NCI-H446 treated with DMSO at 0.1 percent for 48 hours (cell line): ENCODE results near the gene SLC31A1.
"Not testable (repeated sequence)": the region's sequence is repeated elsewhere in the genome, so short reads cannot be mapped to it uniquely, and the experiment has no call there.

Experiments used
- DNase-seq: peaks from one replicate; lab custom pipeline; 2025; lab: John Stamatoyannopoulos, UW

Gene SLC31A1

GRCh38 chr9:113220467-113221002 lies 809 bp upstream of the SLC31A1 start:
- no peak for DNase-seq

- no peak for DNase-seq
These were observed 597 bp downstream of the SLC31A1 start for GRCh38 chr9:113221800-113222481.

DNA sequence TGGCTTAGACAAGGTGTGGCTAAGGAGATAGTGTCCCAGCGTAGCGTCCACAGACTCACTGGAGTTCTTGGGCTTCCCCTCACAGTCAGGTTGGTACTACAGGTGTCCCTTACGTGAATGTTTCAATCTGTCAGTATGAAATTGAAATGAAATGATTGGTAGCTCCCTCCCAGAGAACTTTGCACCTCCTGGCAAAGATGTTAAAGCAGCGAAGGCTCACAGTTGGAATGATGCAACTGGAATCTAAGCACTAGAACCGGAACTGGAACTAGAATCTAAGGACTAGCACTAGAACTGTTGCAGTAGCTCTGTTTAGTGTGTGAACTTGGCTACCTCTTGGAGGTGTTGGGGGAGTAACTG lies 1.1 kb downstream of the SLC31A1 start:
- no peak for DNase-seq

GRCh38 chr9:113223963-113224362 lies 2.6 kb downstream of the SLC31A1 start:
- DNase-seq = no peak

DNA sequence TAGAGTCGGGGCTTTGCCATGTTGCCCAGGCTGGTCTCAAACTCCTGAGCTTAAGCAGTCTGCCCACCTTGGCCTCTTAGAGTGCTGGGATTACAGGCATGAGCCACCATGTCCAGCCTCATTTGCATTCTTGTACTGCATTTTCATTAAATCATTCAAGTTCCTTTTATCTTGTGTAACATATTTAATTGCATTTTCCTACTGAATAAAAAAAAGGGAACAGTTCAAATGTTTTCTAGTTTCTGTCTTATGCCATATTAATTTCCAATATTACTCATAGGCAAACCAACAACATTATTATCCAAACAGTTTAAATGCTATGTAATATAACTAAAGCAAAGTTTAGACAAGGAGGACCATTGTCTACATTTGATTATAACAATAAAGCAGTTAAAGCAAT lies 6.1 kb downstream of the SLC31A1 start:
- DNase-seq = no peak

DNA sequence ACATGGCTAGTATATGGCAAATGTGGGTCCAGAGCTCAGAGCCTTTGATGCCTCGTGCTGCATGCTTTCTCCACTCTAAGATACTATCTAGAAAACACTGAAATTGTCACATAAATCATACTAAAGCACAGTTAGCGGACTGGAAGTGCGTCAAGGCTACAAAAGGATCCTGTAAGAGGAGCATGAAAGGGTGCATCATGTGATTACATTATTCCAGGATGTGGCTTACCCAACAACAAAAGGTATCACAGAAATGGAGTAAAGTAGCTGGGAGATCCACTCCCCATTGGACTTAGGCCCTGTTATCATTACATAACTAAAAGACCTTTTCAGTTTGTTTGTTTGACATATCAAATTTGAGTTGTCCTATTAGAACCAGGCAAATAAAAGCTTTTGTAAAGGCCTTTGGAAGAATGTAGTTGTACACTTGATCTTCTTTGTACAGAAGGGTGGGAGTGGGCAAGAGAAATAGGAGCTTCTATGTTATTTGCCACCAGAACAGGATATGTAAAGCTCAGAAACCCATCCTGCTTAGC lies 6.9 kb downstream of the SLC31A1 start:
- DNase-seq = no peak

- no peak for DNase-seq
These were observed 10.4 kb downstream of the SLC31A1 start for GRCh38 chr9:113231701-113232100.

DNA sequence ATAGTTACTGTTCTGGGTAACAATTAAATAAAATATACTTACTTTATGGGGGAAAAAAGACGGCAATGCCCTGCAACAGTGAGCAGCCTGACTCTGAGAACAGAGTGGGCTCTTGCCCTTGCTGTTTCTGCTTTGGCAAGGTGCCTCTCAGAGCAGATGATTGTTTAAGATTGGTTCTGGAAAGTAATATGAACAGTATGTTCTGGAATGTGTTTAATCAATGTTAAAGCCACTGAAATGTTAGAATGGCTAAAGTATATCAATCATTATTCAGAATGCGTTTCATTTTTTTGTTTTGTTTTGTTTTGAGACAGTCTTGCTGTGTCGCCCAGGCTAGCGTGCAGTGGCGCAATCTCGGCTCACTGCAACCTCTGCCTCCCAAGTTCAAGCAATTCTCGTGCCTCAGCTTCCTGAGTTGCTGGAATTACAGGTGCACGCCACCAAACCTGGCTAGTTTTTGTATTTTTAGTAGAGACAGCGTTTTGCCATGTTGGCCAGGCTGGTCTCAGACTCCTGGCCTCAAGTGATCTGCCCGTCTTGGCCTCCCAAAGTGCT lies 14.4 kb downstream of the SLC31A1 start:
- DNase-seq = not testable (repeated sequence)

GRCh38 chr9:113237026-113237425 lies 15.7 kb downstream of the SLC31A1 start:
- no peak for DNase-seq

GRCh38 chr9:113238202-113238858 lies 17.0 kb downstream of the SLC31A1 start:
- DNase-seq = no peak

DNA sequence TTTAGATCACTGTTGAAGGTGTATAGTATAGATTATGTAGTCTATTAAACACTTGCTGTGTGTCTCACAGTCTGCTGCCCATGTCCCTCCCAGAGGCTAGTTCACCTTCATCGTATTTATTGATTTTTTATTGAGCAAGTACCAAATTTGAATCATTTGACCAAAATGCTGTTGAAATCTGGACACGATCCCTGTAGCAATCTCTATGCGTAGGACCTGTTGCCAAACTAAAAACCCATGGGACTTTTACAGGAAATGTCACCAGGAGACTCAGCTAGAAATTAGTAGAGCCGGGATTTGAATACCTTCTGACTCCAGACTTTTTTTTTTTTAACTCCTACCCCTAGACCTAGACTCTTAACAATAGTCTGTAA lies 17.5 kb downstream of the SLC31A1 start:
- DNase-seq = no peak

GRCh38 chr9:113241161-113241560 lies 19.8 kb downstream of the SLC31A1 start:
- DNase-seq = no peak

DNA sequence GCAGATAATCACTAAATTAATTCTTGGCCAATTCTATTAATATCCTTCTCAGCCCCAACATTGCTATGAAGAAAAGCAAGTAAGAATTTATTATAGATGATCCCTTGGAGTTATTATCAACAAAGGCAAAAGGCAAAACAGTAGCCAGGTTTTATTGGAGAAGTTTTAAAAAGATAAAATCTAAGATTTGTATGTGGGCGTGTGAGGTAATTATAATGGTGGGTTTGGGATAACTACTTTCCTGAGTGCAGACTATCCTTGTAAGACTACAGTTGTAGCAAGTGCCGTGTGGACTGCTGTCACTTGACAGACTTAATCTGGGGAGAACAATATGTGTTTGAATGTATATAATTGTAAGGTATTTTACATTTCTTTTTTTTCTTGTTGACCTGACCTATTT lies 23.2 kb downstream of the SLC31A1 start:
- no peak for DNase-seq

- no peak for DNase-seq
These were observed 24.6 kb downstream of the SLC31A1 start for GRCh38 chr9:113245894-113246293.

DNA sequence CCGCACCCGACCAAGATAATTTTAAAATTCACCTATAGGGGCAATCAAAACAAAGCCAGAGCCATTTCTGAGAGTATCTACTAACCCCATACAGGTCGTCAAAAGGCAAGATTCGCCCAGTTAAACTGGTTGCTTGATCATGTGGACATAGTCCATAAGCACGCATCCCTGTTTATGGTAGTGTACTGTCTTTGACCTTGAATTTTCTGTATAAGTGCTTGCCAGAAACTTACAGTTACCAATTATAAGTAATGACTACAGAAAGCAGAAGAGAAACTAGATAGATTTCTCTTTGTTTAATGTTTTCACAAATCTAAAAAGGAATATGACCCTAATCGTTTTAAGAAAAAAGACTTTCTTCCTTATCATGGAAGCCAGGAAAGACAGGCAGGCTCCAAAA lies 25.6 kb downstream of the SLC31A1 start:
- DNase-seq = no peak

DNA sequence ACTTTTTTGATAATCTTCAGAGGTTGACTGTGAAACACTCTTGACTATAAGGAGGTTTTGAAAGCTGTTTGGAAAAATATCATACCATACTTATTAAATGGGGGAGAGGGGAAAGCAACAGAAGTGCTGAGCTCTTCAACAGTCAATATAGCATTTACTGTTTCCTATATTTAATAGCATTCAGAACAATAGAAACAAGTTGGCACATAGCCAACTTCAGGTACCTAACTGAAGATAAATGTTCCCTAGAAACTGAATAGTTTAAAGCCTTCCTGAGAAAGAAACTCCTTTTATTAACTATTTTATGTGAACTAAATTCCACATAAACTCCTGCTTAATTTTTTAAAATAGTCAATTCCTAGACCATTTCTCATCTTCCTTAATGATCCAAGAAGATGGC lies 26.3 kb downstream of the SLC31A1 start:
- no peak for DNase-seq

DNA sequence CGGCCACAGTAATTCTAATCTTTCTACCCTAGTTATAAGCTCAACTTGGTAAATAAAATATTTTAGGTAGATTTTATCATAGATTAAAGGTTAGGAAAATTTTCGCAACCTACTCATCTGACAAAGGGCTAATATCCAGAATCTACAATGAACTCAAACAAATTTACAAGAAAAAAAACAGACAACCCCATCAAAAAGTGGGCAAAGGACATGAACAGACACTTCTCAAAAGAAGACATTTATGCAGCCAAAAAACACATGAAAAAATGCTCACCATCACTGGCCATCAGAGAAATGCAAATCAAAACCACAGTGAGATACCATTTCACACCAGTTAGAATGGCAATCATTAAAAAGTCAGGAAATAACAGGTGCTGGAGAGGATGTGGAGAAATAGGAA lies 28.3 kb downstream of the SLC31A1 start:
- DNase-seq = not testable (repeated sequence)

DNA sequence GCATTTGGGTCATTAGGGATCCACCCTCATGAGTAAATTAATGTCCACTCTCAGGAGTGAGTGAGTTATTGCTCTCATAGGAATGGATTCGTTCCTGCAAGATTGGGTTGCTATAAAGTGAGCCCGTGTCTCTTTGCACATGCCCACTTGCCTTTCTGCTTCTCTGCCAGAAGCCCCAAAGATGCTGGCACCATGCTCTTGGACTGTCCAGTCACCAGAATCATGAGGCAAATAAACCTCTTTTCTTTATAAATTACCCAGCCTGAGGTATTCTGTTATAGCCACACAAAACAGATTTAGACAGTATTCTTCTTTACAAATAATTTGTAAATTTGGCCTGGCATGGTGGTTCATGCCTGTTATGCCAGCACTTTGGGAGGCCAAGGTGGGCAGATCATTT lies 29.5 kb downstream of the SLC31A1 start:
- no peak for DNase-seq

DNA sequence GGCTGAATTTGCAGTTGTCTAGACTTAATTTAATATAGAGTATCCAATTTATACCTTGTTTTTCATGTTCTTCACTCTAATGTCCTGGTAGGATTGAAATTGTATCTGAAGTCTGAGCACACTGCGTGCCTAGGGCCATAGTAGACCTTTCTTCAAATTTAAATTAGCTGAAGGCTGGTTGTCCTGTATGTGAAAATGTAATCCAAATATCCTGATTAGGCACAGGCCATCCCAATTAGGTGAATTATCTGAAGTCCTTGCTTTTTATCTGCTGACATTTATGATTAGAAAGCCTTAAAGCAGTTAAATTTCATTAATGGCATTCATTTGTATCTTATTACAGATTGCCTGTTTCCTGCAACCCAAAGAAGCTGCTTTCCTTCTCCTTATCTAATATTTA lies 33.6 kb downstream of the SLC31A1 start:
- no peak for DNase-seq

DNA sequence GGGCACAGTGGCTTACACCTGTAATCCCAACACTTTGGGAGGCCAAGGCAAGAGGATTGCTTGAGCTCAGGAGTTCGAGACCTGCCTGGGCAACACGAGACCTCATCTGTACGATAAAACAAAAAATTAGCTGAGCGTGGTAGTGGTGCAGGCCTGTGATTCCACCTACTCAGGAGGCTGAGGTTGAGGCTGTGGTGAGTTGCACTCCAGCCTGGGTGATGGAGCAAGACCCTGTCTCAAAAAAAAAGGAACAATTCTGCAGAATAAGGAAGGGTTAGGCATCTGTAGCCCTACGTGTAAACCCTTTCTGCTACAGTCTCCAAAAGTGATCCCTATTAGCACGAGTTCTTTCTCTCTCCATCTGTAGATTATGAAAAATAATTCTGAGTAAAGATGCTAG lies 34.1 kb downstream of the SLC31A1 start:
- DNase-seq = no peak

DNA sequence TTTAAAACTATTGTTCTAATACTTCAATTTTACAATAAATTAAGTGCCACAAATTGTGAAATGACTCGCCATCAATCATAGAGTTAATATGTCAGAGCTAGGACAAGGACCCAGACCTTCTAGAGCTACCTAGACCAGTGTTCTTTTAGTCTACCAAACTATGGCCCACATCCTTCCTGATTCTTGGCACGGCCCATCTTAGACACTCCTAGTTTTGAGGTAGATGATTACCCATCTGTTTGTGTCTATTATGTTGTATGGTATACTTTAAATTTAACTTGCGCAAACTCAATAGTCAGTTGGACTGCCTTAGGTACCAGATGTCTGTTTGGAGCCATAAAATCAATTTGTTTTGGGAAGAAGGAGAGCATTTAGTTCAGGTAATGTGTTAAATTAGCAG lies 36.5 kb downstream of the SLC31A1 start:
- DNase-seq = no peak

- DNase-seq = no peak
These were observed 36.9 kb downstream of the SLC31A1 start for GRCh38 chr9:113258282-113258681.
